ENCODE measurements around the gene CLTB. TPM values are rescaled to one million over a fixed set of nuclear protein-coding genes. Genes with fewer than 3 reads are reported as not detected.

The CLTB gene
- polyA plus RNA-seq, 2 of the 4 experiments (the other 2 are of a cell fraction), result 42.2 to 47.4 TPM

GRCh38 chr5:176383961-176384360 lies 32.4 kb downstream of the CLTB start:
- 93% methylated on average over 9 of the region's 9 CpGs for WGBS (ENCODE audit: missing lambda C conversion rate)
- ChIA-PET CTCF (interaction anchor here (1.4 kb wide), 1 partner anchor 654 kb away, joined by 3 read pairs; no protein-coding TSS in a partner anchor), POLR2A (no interaction called here)
- Histone ChIP-seq H3K4me3 (no peak overlapping the region), H3K9me3 (no peaks in the 10 kb centered on the region), H3K4me2 (no peak overlapping the region), H3K27ac (no peak overlapping the region), H3K4me1 (peaks cover 12% of the 10 kb centered on the region)
- TF ChIP-seq CTCF (IDR thresholded peaks at IDR 0.05) (no peak), ZNF302 (CRISPR knock-in tag; IDR thresholded peaks at IDR 0.05) (no peak), EHF (CRISPR knock-in tag; IDR thresholded peaks at IDR 0.05) (no peak), ZSCAN20 (CRISPR knock-in tag; IDR thresholded peaks at IDR 0.05) (no peak)
- FAIRE-seq (no peak), ATAC-seq (no peak), DNase-seq (ENCODE audit: low read depth in 1 of 2, low spot score in 1 of 2) (no peak)

- no peak for FAIRE-seq
- no peak overlapping the region for H3K4me3 ChIP-seq
- WGBS (ENCODE audit: missing lambda C conversion rate), result 95% methylated on average over 15 of the region's 15 CpGs
- ChIA-PET CTCF (interaction anchor here (1.0 to 1.4 kb wide), 2 partner anchors 9 to 654 kb away, joined by 3 read pairs; no protein-coding TSS in a partner anchor), POLR2A (no interaction called here)
- H3K4me2 ChIP-seq, result no peak overlapping the region
- no peak for ATAC-seq
- no peak for TF ChIP-seq HOXA7 (CRISPR knock-in tag; IDR thresholded peaks at IDR 0.05)
- no peak for TF ChIP-seq EHMT2 (IDR thresholded peaks at IDR 0.05; ENCODE audit: low read depth)
- TF ChIP-seq TP53 (CRISPR knock-in tag; IDR thresholded peaks at IDR 0.05), result no peak
- no peak for TF ChIP-seq EHF (CRISPR knock-in tag; IDR thresholded peaks at IDR 0.05)
- TF ChIP-seq RNF2 (IDR thresholded peaks at IDR 0.05; ENCODE audit: borderline replicate concordance, low read depth), result no peak
- TF ChIP-seq PHF8 (IDR thresholded peaks at IDR 0.05; ENCODE audit: borderline replicate concordance, low read depth), result no peak
- TF ChIP-seq POLR2A (IDR thresholded peaks at IDR 0.05; ENCODE audit: low read length), result no peak
- TF ChIP-seq RARB (CRISPR knock-in tag; IDR thresholded peaks at IDR 0.05), result no peak
- no peak for TF ChIP-seq RCOR1 (IDR thresholded peaks at IDR 0.05; ENCODE audit: low read depth, low read length)
- TF ChIP-seq HEYL (CRISPR knock-in tag; IDR thresholded peaks at IDR 0.05), result no peak
- TF ChIP-seq HOXB13 (CRISPR knock-in tag; IDR thresholded peaks at IDR 0.05; ENCODE audit: low read depth), result no peak
- no peak for TF ChIP-seq ZSCAN20 (CRISPR knock-in tag; IDR thresholded peaks at IDR 0.05)
- no peak for TF ChIP-seq ZNF302 (CRISPR knock-in tag; IDR thresholded peaks at IDR 0.05)
- TF ChIP-seq EP300 (IDR thresholded peaks at IDR 0.05), result no peak
- no peak for TF ChIP-seq SREBF2 (IDR thresholded peaks at IDR 0.05)
- TF ChIP-seq HDAC2 (IDR thresholded peaks at IDR 0.05), result no peak
- no peak for TF ChIP-seq JUN (IDR thresholded peaks at IDR 0.05)
- no peak for TF ChIP-seq RFX5 (IDR thresholded peaks at IDR 0.05)
- TF ChIP-seq CBX8 (IDR thresholded peaks at IDR 0.05), result no peak
- no peak for TF ChIP-seq RAD21 (conservative IDR thresholded peaks at IDR 0.05 in 1 of 2, IDR thresholded peaks at IDR 0.05 in 1 of 2)
- H3K27ac ChIP-seq, result no peak overlapping the region
- H3K4me1 ChIP-seq, result peaks cover 12% of the 10 kb centered on the region
- DNase-seq (ENCODE audit: low read depth in 1 of 2, low spot score in 1 of 2), result no peak
- no peaks in the 10 kb centered on the region for H3K9me3 ChIP-seq
These were observed 33.0 kb downstream of the CLTB start for GRCh38 chr5:176383248-176383905.

GRCh38 chr5:176382721-176383120 lies 33.6 kb downstream of the CLTB start:
- Histone ChIP-seq H3K4me3 (no peak overlapping the region), H3K4me2 (no peak overlapping the region), H3K27ac (no peak overlapping the region), H3K9me3 (no peaks in the 10 kb centered on the region), H3K4me1 (peaks cover 12% of the 10 kb centered on the region)
- ChIA-PET POLR2A (no interaction called here), CTCF (interaction anchor here (1.0 to 1.4 kb wide), 3 partner anchors 10 to 849 kb away, joined by 3 to 4 read pairs (median 3); no protein-coding TSS in a partner anchor)
- DNase-seq (ENCODE audit: low read depth in 1 of 2, low spot score in 1 of 2) (no peak), FAIRE-seq (no peak), ATAC-seq (peak in 1 of 2 experiments; percentile 8; a peak in 3 of 6 replicates)
- WGBS (ENCODE audit: missing lambda C conversion rate), result 88% methylated on average over 3 of the region's 3 CpGs
- TF ChIP-seq ESRRA (IDR thresholded peaks at IDR 0.05; ENCODE audit: borderline replicate concordance, low read length) (no peak), ELK1 (IDR thresholded peaks at IDR 0.05; ENCODE audit: low read depth, low read length) (no peak), FOXS1 (CRISPR knock-in tag; IDR thresholded peaks at IDR 0.05) (no peak), ATOH8 (CRISPR knock-in tag; IDR thresholded peaks at IDR 0.05; ENCODE audit: low read depth) (no peak), MAX (IDR thresholded peaks at IDR 0.05) (no peak), FOSL2 (IDR thresholded peaks at IDR 0.05) (no peak), FOSL2 (CRISPR knock-in tag; IDR thresholded peaks at IDR 0.05) (no peak), NFE2L2 (conservative IDR thresholded peaks at IDR 0.05; ENCODE audit: low read length) (no peak), RARB (CRISPR knock-in tag; IDR thresholded peaks at IDR 0.05) (no peak), RNF2 (IDR thresholded peaks at IDR 0.05; ENCODE audit: borderline replicate concordance, low read depth) (no peak), HDAC2 (IDR thresholded peaks at IDR 0.05) (no peak), POLR2A (IDR thresholded peaks at IDR 0.05; ENCODE audit: low read length) (no peak), PHF8 (IDR thresholded peaks at IDR 0.05; ENCODE audit: borderline replicate concordance, low read depth) (no peak)

Data from A549 (cell line).